Activated CD4-positive, alpha-beta T cell treated with anti-CD3 and anti-CD28 coated beads, Interleukin-10, Interleukin-2, amounts not matched to agents 100 ng/mL and 50 ng/mL, durations not matched to agents 16 hours and 8 hours (primary cell): ENCODE data around the gene LILRB2.
"Not testable (repeated sequence)": the region's sequence is repeated elsewhere in the genome, so short reads cannot be mapped to it uniquely, and the experiment has no call there.

ENCODE experiments used
- DNase-seq: peaks from one replicate; pipeline ENCODE4 v3.0.0-alpha.2; 2020

LILRB2 gene

DNA sequence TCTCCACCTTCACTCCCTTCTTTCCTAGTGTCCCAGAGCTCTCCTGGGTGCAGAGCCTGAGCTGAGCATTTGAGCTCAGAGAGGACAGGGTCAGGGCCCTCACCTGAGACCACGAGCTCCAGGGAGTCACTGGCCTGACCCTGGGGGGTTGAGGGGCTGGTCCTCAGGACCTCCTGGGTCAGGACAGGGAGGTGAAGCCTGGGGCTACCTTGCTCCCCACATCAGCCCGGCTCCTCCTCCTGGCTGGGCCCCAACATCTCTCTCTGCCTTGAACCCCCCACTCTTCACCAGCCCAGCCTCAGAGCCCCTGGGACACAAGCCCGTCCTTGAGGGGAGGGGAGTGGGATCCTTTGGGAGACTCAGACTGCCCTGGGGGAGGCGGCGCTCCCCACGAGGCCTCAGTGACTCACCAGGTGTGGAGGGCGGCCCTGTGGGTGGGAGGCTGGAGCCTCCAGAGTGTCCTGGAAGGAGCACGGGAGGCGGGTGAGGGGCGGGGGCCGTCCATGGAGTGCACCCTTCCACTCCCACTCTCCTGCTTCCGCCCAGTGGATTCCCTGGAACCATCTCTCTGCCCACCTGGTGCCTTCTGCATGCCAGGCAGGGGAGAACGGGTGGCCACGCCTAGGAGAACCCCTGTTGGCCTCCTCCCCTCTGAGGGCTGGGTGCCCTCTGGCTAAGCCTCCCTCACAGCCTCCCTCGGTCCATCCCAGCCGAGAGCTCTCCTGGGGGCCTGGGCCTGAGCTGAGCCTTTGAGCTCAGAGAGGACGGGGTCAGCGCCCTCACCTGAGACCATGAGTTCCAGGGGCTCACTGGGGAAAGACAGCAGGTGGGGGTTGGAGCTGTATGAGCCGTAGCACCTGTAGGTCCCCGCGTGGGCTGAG lies 41.2 kb downstream of the LILRB2 start:
- not testable (repeated sequence) for DNase-seq

DNA sequence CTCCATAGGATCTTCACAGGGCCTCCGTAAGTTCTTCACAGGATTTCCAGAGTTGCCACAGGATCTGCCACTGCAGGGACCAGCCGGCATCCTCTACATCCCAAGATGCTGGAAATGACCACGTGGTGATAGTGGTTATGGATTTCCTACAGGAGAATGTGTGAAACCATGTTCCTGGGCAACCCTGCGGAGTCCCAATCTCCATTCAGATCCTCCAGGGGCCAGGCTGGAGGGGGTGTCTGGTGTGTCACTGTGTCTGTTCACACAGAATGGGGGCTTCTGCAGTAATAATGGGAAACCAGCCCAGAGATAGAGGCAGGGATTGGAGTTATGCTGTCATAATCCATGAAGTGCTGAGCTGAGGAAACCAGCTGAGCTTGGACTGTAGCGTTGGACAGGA lies 47.0 kb downstream of the LILRB2 start:
- no peak for DNase-seq

DNA sequence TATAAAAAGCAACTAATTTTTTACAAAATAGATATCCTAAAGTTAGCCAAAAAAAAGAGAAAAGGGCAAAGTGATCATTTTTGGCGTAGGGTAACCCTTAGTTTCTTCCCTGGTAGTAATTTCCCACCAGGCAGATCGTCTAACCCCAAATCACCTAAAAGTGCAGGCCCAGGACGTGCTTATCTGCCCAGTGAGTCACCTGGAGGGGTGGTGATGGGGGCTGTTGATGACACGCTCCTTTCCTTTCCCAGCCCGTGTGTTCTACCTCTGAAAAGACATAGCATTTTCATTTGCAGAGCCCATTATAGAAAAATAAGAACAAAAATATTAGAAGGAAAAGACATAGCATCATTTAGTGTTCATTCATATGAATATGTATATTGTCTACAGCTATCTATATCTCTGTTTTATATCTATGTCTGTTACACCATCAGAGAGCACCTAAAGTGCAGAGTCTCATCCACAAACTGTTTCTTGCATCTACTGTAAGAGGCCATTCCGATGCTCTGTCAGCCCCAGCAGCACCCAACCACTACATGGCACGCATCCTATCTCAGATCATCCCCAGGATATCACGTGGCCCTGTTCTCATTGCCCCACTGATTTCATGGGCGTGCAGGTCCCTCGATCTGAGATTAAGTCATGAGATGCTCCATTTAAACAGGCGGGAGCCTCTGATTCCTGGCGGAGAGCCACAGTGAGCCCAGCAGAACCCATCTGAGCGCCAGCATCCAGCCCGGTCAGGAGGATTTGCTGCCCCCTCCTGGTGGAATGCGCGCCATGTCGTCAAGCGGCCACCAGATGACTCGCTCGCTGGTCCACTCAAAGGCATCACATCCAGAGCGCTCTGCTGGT lies 49.6 kb downstream of the LILRB2 start:
- peak; percentile 77 for DNase-seq

DNA sequence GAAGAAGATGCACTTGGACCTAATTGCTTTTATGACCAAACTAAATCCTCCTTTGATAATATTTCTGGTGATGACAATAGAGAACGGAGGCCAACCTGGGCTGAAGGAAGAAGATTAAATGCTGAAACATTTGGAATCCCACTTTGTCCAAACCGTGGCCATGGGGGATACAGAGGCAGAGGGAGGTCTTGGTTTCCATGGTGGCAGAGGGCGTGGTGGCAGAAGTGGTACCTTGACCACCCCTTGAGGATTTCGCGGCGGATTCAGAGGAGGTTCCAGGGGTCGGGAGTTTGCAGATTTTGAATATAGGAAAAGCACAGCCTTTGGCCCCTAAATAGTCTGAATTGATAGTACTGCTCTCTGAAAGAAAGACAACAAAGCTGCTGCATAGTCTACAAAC lies 50.9 kb downstream of the LILRB2 start:
- no peak for DNase-seq

DNA sequence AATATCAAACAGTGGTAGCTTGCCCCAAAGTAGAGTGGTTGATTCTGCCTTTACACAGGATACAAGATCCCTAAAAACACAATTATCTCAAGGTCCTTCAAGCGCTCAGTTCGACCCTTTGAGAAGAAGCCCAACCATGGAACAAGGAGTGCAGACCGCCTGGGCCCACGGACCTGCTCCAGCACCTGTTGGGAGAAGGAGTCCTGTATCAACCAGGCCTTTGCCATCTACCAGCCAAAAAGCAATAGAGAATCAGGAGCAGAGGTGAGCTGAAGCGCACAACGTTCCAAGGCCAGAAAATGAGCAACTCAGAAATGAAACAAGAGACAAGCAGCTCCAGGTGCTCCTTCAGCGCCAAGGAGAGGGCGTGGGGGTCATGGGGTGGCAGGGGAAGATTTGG lies 51.8 kb downstream of the LILRB2 start:
- DNase-seq = no peak

- not testable (repeated sequence) for DNase-seq
Measured at GRCh38 chr19:54224619-54225018, 56.3 kb downstream of the LILRB2 start.

DNA sequence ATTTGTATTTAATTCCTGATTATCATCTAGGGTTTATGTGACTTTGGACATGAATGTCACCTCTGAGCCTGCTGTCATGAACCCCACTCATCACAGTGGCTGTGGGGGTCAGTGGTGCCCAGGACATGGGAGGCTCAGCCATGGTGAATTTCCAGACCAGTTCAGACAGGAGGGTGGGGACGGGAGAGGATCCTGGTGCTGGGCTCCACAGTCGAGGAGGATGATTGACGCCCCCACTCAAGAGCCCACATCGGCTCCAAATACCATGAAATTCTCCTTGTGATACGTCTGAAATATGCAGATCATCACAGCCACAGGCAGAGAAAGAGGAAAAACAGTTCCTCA lies 57.0 kb downstream of the LILRB2 start:
- not testable (repeated sequence) for DNase-seq
